Urothelium cell line (cell line): Measurements from ENCODE around the gene CHMP6.
"Not testable (repeated sequence)": the region's sequence is repeated elsewhere in the genome, so short reads cannot be mapped to it uniquely, and the experiment has no call there.

Experiments used
- DNase-seq: peaks from one replicate; pipeline ENCODE4 v3.0.0; 2011; ENCODE audit warnings: low spot score, mixed read lengths
- FAIRE-seq: peaks from 2 replicates; lab custom pipeline; 2011; peaks lifted over from hg19 to GRCh38; lab: Jason Lieb, UNC

Gene CHMP6

GRCh38 chr17:81011951-81012350, 20.3 kb downstream of the CHMP6 start:
- DNase-seq (no peak), FAIRE-seq (no peak)

DNA sequence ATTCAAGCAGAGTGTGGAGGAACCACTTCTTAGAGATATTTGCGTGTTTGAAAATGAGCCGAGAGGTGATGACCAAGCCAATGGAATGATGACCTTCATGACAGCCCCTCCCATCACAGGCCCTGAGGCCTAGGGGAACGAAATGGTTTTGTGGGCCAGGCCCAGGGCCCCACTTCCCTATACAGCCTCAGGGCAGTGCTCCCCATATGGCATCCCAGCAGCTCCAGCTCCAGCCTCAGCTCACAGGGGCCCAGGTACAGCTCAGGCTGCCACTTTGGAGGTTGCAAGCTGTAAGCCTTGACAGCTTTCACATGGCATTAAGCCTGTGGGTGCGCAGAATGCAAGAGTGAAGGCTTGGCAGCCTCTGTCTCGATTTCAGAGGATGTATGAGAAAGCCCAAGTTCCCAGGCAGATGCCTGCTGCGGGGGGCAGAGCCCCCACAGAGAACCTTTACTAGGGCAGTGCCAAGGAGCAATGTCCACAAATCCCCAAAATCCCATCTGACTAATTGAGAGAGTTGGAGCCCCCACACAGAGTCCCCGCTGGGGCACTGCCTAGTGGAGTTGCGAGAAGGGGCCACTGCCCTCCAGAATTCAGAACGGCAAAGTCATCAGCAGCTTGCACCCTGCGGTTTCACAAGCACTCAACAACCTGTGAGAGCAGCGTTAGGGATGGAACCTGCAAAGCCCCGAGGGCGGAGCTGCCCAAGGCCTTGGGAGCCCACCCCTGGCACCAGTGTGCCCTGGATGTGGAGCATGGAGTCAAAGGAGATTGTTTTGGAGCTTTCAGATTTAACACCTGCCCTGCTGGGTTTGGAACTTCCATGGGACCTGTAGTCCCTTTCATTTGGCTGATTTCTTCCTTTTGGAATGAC, 21.2 kb downstream of the CHMP6 start:
- FAIRE-seq (no peak), DNase-seq (no peak)

DNA sequence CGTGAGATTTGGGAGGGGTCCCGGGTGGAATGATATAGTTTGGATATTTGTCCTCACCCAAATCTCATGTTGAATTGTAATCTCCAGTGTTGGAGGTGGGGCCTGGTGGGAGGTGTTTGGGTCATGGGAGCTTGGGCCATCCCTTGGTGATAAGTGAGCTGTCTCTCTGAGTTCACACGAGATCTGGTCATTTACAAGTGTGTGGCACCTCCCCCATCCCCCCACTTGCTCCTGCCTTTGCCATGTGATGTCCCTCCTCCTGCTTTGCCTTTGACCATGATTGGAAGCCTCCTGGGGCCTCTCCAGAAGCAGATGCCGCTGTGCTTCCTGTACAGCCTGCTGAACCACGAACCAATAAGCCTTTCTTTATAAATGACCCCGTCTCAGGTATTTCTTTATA, 22.0 kb downstream of the CHMP6 start:
- DNase-seq = no peak

GRCh38 chr17:81015136-81015535, 23.5 kb downstream of the CHMP6 start:
- DNase-seq (no peak), FAIRE-seq (no peak)

More for the DNA sequence above, 22.0 kb downstream of the CHMP6 start:
- no peak for FAIRE-seq

DNA sequence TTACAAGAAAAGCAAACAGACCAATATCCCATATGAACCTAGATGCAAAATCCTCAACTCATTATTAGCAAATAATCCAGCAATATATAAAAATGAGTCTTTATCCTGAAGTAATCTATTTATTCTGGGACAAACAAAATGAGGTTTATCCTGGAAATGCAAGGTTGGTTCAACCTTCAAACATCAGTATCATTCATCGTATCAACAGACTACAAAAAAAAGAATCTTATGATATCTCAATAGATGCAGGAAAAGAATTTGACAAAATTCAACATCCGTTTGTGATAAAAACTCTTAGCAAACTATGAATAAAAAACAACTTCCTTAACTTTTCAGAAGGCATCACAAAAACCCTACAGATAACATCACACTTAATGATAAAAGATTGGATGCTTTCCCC, 24.9 kb downstream of the CHMP6 start:
- FAIRE-seq = no peak
- no peak for DNase-seq

GRCh38 chr17:81017330-81017729, 25.7 kb downstream of the CHMP6 start:
- not testable (repeated sequence) for FAIRE-seq, DNase-seq

DNA sequence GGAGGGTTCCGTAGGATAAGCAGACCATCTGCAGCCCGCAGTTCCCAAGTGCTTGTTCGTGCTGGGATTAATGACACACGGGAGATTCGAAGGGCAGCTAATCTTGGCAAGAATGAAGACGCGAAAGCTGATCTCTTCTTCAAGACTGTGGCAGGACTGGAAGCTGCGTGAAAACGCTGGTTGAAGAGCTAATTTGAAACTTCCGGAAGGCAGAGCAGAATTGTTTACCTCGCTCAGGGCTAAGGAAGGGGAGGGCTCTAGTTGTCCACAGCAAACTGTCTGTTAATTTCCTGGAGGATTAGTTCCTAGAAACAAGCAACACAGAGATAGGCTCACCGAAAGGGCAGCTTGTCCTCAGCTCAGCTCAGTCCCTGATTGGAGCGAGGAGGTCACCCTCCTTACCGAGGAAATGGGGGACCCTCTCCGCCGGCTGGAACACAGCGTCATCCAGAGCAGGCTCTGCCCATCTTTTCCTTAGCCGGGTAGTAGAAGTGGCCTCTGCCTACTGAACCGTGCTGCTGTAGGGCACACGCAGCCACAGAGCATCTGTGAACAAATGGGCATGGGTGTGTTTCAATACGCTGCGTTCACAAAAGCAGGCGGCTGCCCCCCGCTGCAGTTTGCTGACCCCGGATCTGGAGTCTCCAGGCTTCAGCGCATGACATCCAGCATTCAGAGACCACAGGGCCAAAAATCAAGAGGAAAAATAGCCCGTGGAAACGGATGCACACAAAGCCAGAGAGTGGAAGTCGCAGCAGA, 26.6 kb downstream of the CHMP6 start:
- no peak for FAIRE-seq
- DNase-seq = no peak

DNA sequence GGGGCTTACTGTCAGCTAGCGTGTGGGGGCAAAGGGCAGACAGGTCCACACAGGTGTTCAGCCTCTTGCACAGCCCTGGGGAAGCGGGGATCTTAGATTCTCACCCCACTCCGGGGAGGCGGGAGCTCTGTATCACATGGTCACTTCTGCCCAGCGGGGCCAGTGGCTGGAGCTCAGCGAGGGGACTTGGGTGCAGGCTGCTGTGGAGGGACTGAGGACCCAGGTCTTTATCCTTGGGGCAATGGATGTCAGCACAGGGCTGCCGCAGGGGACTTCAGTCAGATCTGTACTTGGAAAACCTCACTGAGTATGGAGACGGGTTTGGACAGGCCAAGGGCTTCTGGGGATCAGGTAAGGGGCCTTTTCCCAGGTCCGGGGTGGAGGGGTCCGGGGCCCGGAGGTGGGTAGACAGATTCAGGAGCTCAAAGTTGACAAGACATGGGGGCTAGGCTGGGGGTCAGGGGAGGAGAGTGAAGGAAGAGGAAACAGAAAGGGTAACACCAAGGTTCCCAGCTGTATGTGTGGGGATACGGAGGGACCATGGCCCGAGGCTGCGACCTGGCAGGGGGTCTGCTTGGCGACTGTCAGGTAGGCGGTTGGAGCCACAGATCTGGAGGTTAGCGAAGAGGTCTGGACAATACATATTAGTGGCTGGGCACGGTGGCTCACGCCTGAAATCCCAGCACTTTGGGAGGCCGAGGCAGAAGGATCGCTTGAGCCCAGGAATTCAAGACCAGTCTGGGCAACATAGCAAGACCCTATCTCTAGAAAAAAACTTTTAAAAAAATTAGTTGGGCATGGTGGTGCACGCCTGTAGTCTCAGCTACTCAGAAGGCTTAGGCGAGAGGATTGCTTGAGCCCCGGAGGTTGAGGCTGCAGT, 28.2 kb downstream of the CHMP6 start:
- FAIRE-seq = no peak
- DNase-seq = no peak

- DNase-seq (no peak), FAIRE-seq (no peak)
Observed at GRCh38 chr17:81020443-81020766, 28.8 kb downstream of the CHMP6 start.

GRCh38 chr17:81020767-81021497, 29.3 kb downstream of the CHMP6 start:
- FAIRE-seq = no peak
- no peak for DNase-seq

GRCh38 chr17:81021531-81022343, 30.1 kb downstream of the CHMP6 start:
- FAIRE-seq (no peak), DNase-seq (no peak)

DNA sequence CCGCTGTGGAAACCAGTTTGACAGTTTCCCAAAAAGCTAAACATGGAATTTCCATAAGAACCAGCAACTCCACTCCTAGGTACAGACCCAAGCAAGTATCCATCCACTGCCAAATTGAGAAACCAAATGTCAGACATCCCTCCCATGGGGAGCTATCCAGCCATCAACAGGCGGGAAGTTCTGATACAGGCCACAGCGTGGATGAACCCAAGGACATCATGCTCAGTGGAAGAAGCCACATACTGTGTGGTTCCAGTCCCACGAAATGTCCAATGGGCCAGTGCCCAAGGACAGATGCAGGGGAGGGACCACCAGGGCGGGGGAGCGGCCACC, 30.7 kb downstream of the CHMP6 start:
- no peak for DNase-seq
- no peak for FAIRE-seq

- no peak for FAIRE-seq
Observed at GRCh38 chr17:81025065-81025740, 33.6 kb downstream of the CHMP6 start.

GRCh38 chr17:81025741-81026129, 34.1 kb downstream of the CHMP6 start:
- FAIRE-seq = no peak
- DNase-seq = no peak

More at GRCh38 chr17:81025065-81025740, 33.6 kb downstream of the CHMP6 start:
- no peak for DNase-seq

DNA sequence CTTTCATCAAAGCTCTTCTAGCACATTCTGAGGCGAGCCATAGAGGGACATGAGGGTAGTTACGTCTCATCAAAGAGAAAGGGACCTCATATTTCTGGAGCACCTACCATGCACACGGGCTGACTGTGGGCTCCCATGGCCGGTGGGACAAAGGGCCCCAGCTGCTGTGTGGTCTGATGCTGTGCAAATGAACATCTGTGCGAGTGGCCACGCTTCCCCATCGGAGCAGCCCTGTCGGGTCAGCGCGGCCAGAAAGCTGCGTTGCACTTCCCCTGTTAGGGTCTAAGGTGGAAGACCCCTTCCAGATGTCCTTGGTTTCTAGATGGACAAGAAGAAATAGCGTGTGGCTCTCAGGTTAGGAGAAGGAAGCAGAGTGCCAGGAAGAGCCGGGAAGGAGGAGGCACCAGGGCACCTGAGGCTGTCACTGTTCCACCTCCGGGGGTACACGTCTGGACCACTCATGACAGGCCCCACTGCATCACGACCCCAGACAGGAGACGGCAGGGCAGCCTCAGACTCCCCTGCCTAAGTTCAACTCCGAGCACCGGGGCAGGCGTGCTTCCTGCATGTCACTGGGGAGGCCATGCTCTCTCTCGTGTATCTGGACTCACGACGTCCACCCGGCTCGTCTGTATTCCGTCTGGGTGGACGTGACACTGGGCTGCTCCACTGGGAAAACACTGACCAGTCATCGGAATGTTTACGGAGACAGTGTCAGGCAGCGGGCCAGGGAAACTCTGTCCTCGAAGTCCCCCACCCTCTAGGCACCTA, 34.8 kb downstream of the CHMP6 start:
- FAIRE-seq = peak; percentile 23
- DNase-seq = no peak

GRCh38 chr17:81027038-81027437, 35.4 kb downstream of the CHMP6 start:
- DNase-seq = no peak
- FAIRE-seq = no peak

- FAIRE-seq (no peak), DNase-seq (no peak)
Observed at GRCh38 chr17:81027591-81028505, 36.2 kb downstream of the CHMP6 start.

- DNase-seq = no peak
- FAIRE-seq = peak; percentile 59
Observed at GRCh38 chr17:81028506-81028858, 36.8 kb downstream of the CHMP6 start.
